HL-60 (cell line): ENCODE measurements around the gene KBTBD13.

Experiments
- DNase-seq, 2 experiments: peaks; one replicate each; pipeline ENCODE4 v3.0.0-alpha.2; 2010 to 2020; ENCODE audit warnings: low read depth in 1 of 2, low spot score in 1 of 2
- H3K27ac ChIP-seq: fragments of 250-450 bp; sonication (Bioruptor Pico); replicated peaks from 2 replicates; pipeline ENCODE4 v1.5.1; 2020; ENCODE audit warnings: mild to moderate bottlenecking, moderate library complexity
- H3K27me3 ChIP-seq: fragments of 250-450 bp; sonication (Bioruptor Pico); 2 replicates; pipeline ENCODE4 v1.5.1; 2021; ENCODE audit warnings: mild to moderate bottlenecking, moderate library complexity; ENCODE audit not compliant: insufficient read depth, poor library complexity, severe bottlenecking
- H3K4me3 ChIP-seq: replicated peaks from 2 replicates; pipeline ENCODE4 v1.5.1; 2011; ENCODE audit warnings: mild to moderate bottlenecking, control low read depth, low read length; ENCODE audit not compliant: insufficient read depth
- GABPA ChIP-seq: IDR thresholded peaks from 2 replicates; pipeline ENCODE4 v1.6.1; 2012; ENCODE audit warnings: low read depth
- POLR2AphosphoS5 ChIP-seq: IDR thresholded peaks from 2 replicates; pipeline ENCODE4 v1.6.1; 2012; ENCODE audit warnings: low read depth
- REST ChIP-seq: IDR thresholded peaks from 2 replicates; pipeline ENCODE4 v1.6.1; 2012; ENCODE audit warnings: low read depth; ENCODE audit not compliant: insufficient replicate concordance
- SPI1 ChIP-seq: IDR thresholded peaks from 2 replicates; pipeline ENCODE4 v1.6.1; 2012; ENCODE audit warnings: low read depth, mild to moderate bottlenecking, borderline replicate concordance
- TF ChIP-seq, protein P1 (sequence below): IDR thresholded peaks from one replicate; pipeline ENCODE4 v1.5.1; 2011; ENCODE audit warnings: low read length, control low read depth, inconsistent platforms; ENCODE audit not compliant: insufficient read depth

The KBTBD13 gene

GRCh38 chr15:65067317-65067644 lies 9.3 kb upstream of the KBTBD13 start:
- Histone ChIP-seq H3K27ac (no peak overlapping the region), H3K4me3 (no peak overlapping the region), H3K27me3 (peaks cover 27% of the 10 kb centered on the region)
- TF ChIP-seq SPI1 (no peak), POLR2AphosphoS5 (no peak), REST (no peak), GABPA (no peak)
- TF ChIP-seq, protein P1, sequence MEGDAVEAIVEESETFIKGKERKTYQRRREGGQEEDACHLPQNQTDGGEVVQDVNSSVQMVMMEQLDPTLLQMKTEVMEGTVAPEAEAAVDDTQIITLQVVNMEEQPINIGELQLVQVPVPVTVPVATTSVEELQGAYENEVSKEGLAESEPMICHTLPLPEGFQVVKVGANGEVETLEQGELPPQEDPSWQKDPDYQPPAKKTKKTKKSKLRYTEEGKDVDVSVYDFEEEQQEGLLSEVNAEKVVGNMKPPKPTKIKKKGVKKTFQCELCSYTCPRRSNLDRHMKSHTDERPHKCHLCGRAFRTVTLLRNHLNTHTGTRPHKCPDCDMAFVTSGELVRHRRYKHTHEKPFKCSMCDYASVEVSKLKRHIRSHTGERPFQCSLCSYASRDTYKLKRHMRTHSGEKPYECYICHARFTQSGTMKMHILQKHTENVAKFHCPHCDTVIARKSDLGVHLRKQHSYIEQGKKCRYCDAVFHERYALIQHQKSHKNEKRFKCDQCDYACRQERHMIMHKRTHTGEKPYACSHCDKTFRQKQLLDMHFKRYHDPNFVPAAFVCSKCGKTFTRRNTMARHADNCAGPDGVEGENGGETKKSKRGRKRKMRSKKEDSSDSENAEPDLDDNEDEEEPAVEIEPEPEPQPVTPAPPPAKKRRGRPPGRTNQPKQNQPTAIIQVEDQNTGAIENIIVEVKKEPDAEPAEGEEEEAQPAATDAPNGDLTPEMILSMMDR: no peak
- no peak for DNase-seq

GRCh38 chr15:65067645-65068402 lies 8.7 kb upstream of the KBTBD13 start, which contains the start of gene RASL12:
Gene RASL12 (minus strand): TSS chr15:65067991. CDS start chr15:65067835, 156 bp downstream.
- no peak within 1 kb of the TSS for H3K4me3 ChIP-seq
- H3K27ac ChIP-seq: no peak within 1 kb of the TSS
- peaks cover 27% of the 10 kb centered on the region for H3K27me3 ChIP-seq
- TF ChIP-seq GABPA (no peak), REST (no peak), SPI1 (no peak), POLR2AphosphoS5 (no peak)
- TF ChIP-seq, protein P1: no peak
- DNase-seq: no peak

DNA sequence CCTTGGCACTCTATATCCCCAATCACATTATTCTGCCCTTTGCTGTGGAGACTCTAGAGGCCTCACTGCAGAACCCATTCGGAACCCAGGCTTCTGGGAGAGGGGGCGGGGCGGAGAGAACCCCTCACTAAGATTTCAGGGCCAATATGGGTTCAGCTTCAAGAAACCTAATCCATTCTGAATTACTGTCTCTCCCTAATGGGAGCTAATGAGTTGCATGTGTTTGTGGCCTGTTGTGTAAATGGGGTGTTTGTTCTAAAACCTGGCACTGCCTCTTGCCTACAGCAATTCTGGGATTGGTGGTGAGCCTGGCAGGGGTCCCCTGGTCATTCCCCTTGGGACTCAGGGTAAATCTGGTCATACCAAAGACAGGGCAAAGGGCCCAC lies 8.2 kb upstream of the KBTBD13 start:
- Histone ChIP-seq H3K4me3 (no peak overlapping the region), H3K27me3 (peaks cover 27% of the 10 kb centered on the region), H3K27ac (no peak overlapping the region)
- no peak for DNase-seq
- TF ChIP-seq, protein P1: no peak
- no peak for TF ChIP-seq GABPA
- no peak for TF ChIP-seq POLR2AphosphoS5
- TF ChIP-seq SPI1: no peak
